ENCODE results near the gene PRKAG3.

- TF ChIP-seq POLR2AphosphoS5 (IDR thresholded peaks at IDR 0.05; ENCODE audit: low read depth) (no peak), CTCF (IDR thresholded peaks at IDR 0.05; ENCODE audit: insufficient read depth, low read length) (no peak)
Measured at GRCh38 chr2:218867900-218868299, 36.3 kb upstream of the PRKAG3 start.
